ENCODE results near the gene TM4SF18.

TM4SF18 gene

GRCh38 chr3:149278911-149279310 lies 54.5 kb downstream of the TM4SF18 start:
- no peak for DNase-seq

GRCh38 chr3:149277331-149277813 lies 56.1 kb downstream of the TM4SF18 start:
- DNase-seq, result no peak

- DNase-seq, result no peak
These were observed 56.8 kb downstream of the TM4SF18 start for GRCh38 chr3:149276619-149277018.

GRCh38 chr3:149274220-149274619 lies 59.2 kb downstream of the TM4SF18 start:
- no peak for DNase-seq

- no peak for DNase-seq
These were observed 60.2 kb downstream of the TM4SF18 start for GRCh38 chr3:149273096-149273751.

- no peak for DNase-seq
These were observed 61.8 kb downstream of the TM4SF18 start for GRCh38 chr3:149271669-149272068.

- no peak for DNase-seq
These were observed 63.3 kb downstream of the TM4SF18 start for GRCh38 chr3:149270180-149270579.

GRCh38 chr3:149269687-149270086 lies 63.7 kb downstream of the TM4SF18 start:
- no peak for DNase-seq
